ENCODE measurements around the gene CLEC10A. TPM values are rescaled to one million over a fixed set of nuclear protein-coding genes. Genes with fewer than 3 reads are reported as not detected.
"Not testable (repeated sequence)": the region's sequence is repeated elsewhere in the genome, so short reads cannot be mapped to it uniquely, and the experiment has no call there.

CLEC10A gene
- polyA plus RNA-seq = 1 to 10 TPM; 1.7 to 6.0 TPM

GRCh38 chr17:7079581-7080455, at the start of gene CLEC10A:
Gene CLEC10A (minus strand): TSS chr17:7080251. CDS start chr17:7078812, 1,439 bp downstream.
- H3K27ac ChIP-seq (ENCODE audit: low read depth in 2 of 2, low read length in 1 of 2) = no peak within 1 kb of the TSS
- 68 to 76% methylated on average over 15 of the region's 15 CpGs for WGBS, 2 donors
- H3K27me3 ChIP-seq (ENCODE audit: control insufficient read depth in 1 of 2, insufficient read depth in 2 of 2, low read length in 2 of 2) = no peaks in the 10 kb centered on the region
- no peak within 1 kb of the TSS for H3K4me3 ChIP-seq (ENCODE audit: low read depth in 1 of 2, low read length in 2 of 2)
- H3K9me3 ChIP-seq (ENCODE audit: control insufficient read depth in 2 of 2, insufficient read depth in 1 of 2, low read depth in 1 of 2, low read length in 1 of 2) = no peaks in the 10 kb centered on the region
- no peaks in the 10 kb centered on the region for H3K36me3 ChIP-seq (ENCODE audit: control insufficient read depth in 2 of 2, insufficient read depth in 2 of 2, low read length in 1 of 2)
- no peaks in the 10 kb centered on the region for H3K4me1 ChIP-seq (ENCODE audit: control insufficient read depth in 2 of 2, insufficient read depth in 2 of 2, low read length in 1 of 2)

- Histone ChIP-seq H3K4me1 (ENCODE audit: control insufficient read depth in 2 of 2, insufficient read depth in 2 of 2, low read length in 1 of 2) (no peaks in the 10 kb centered on the region), H3K27me3 (ENCODE audit: control insufficient read depth in 1 of 2, insufficient read depth in 2 of 2, low read length in 2 of 2) (no peaks in the 10 kb centered on the region), H3K9me3 (ENCODE audit: control insufficient read depth in 2 of 2, insufficient read depth in 1 of 2, low read depth in 1 of 2, low read length in 1 of 2) (no peaks in the 10 kb centered on the region), H3K4me3 (ENCODE audit: low read depth in 1 of 2, low read length in 2 of 2) (no peak overlapping the region), H3K36me3 (ENCODE audit: control insufficient read depth in 2 of 2, insufficient read depth in 2 of 2, low read length in 1 of 2) (no peaks in the 10 kb centered on the region), H3K27ac (ENCODE audit: low read depth in 2 of 2, low read length in 1 of 2) (no peak overlapping the region)
- WGBS, 2 donors = 88 to 90% methylated on average over 8 of the region's 8 CpGs
These were observed 49.3 kb upstream of the CLEC10A start for GRCh38 chr17:7129311-7129710.

- Histone ChIP-seq H3K36me3 (ENCODE audit: control insufficient read depth in 2 of 2, insufficient read depth in 2 of 2, low read length in 1 of 2) (no peaks in the 10 kb centered on the region), H3K4me1 (ENCODE audit: control insufficient read depth in 2 of 2, insufficient read depth in 2 of 2, low read length in 1 of 2) (peaks cover 0 to 3% of the 10 kb centered on the region in 2 donors), H3K4me3 (ENCODE audit: low read depth in 1 of 2, low read length in 2 of 2) (no peak overlapping the region), H3K27me3 (ENCODE audit: control insufficient read depth in 1 of 2, insufficient read depth in 2 of 2, low read length in 2 of 2) (no peaks in the 10 kb centered on the region), H3K9me3 (ENCODE audit: control insufficient read depth in 2 of 2, insufficient read depth in 1 of 2, low read depth in 1 of 2, low read length in 1 of 2) (no peaks in the 10 kb centered on the region), H3K27ac (ENCODE audit: low read depth in 2 of 2, low read length in 1 of 2) (no peak overlapping the region)
- 58 to 67% methylated on average over 5 of the region's 5 CpGs for WGBS, 2 donors
These were observed 48.1 kb upstream of the CLEC10A start for GRCh38 chr17:7128160-7128559.

- not testable (repeated sequence) for H3K4me3 ChIP-seq (ENCODE audit: low read depth in 1 of 2, low read length in 2 of 2); H3K4me1 ChIP-seq (ENCODE audit: control insufficient read depth in 2 of 2, insufficient read depth in 2 of 2, low read length in 1 of 2); H3K9me3 ChIP-seq (ENCODE audit: control insufficient read depth in 2 of 2, insufficient read depth in 1 of 2, low read depth in 1 of 2, low read length in 1 of 2); H3K27me3 ChIP-seq (ENCODE audit: control insufficient read depth in 1 of 2, insufficient read depth in 2 of 2, low read length in 2 of 2); H3K36me3 ChIP-seq (ENCODE audit: control insufficient read depth in 2 of 2, insufficient read depth in 2 of 2, low read length in 1 of 2); H3K27ac ChIP-seq (ENCODE audit: low read depth in 2 of 2, low read length in 1 of 2)
- 90 to 93% methylated on average over 5 of the region's 5 CpGs for WGBS, 2 donors
These were observed 47.5 kb upstream of the CLEC10A start for GRCh38 chr17:7127501-7127900.

GRCh38 chr17:7126386-7126785, 46.3 kb upstream of the CLEC10A start:
- H3K9me3 ChIP-seq (ENCODE audit: control insufficient read depth in 2 of 2, insufficient read depth in 1 of 2, low read depth in 1 of 2, low read length in 1 of 2); H3K4me3 ChIP-seq (ENCODE audit: low read depth in 1 of 2, low read length in 2 of 2); H3K36me3 ChIP-seq (ENCODE audit: control insufficient read depth in 2 of 2, insufficient read depth in 2 of 2, low read length in 1 of 2); H3K4me1 ChIP-seq (ENCODE audit: control insufficient read depth in 2 of 2, insufficient read depth in 2 of 2, low read length in 1 of 2); H3K27ac ChIP-seq (ENCODE audit: low read depth in 2 of 2, low read length in 1 of 2); H3K27me3 ChIP-seq (ENCODE audit: control insufficient read depth in 1 of 2, insufficient read depth in 2 of 2, low read length in 2 of 2): not testable (repeated sequence)
- WGBS, 2 donors = 81 to 84% methylated on average over 12 of the region's 12 CpGs

GRCh38 chr17:7124923-7125322, 44.9 kb upstream of the CLEC10A start:
- Histone ChIP-seq H3K4me1 (ENCODE audit: control insufficient read depth in 2 of 2, insufficient read depth in 2 of 2, low read length in 1 of 2) (peaks cover 0 to 4% of the 10 kb centered on the region in 2 donors), H3K9me3 (ENCODE audit: control insufficient read depth in 2 of 2, insufficient read depth in 1 of 2, low read depth in 1 of 2, low read length in 1 of 2) (no peaks in the 10 kb centered on the region), H3K36me3 (ENCODE audit: control insufficient read depth in 2 of 2, insufficient read depth in 2 of 2, low read length in 1 of 2) (no peaks in the 10 kb centered on the region), H3K27ac (ENCODE audit: low read depth in 2 of 2, low read length in 1 of 2) (no peak overlapping the region), H3K27me3 (ENCODE audit: control insufficient read depth in 1 of 2, insufficient read depth in 2 of 2, low read length in 2 of 2) (no peaks in the 10 kb centered on the region), H3K4me3 (ENCODE audit: low read depth in 1 of 2, low read length in 2 of 2) (no peak overlapping the region)
- WGBS, 2 donors = 88 to 90% methylated on average over 5 of the region's 5 CpGs

GRCh38 chr17:7123844-7124243, 43.8 kb upstream of the CLEC10A start:
- H3K9me3 ChIP-seq (ENCODE audit: control insufficient read depth in 2 of 2, insufficient read depth in 1 of 2, low read depth in 1 of 2, low read length in 1 of 2) = no peaks in the 10 kb centered on the region
- H3K4me1 ChIP-seq (ENCODE audit: control insufficient read depth in 2 of 2, insufficient read depth in 2 of 2, low read length in 1 of 2) = peaks cover 0 to 4% of the 10 kb centered on the region in 2 donors
- H3K4me3 ChIP-seq (ENCODE audit: low read depth in 1 of 2, low read length in 2 of 2) = no peak overlapping the region
- H3K27ac ChIP-seq (ENCODE audit: low read depth in 2 of 2, low read length in 1 of 2) = no peak overlapping the region
- H3K36me3 ChIP-seq (ENCODE audit: control insufficient read depth in 2 of 2, insufficient read depth in 2 of 2, low read length in 1 of 2) = no peaks in the 10 kb centered on the region
- no peaks in the 10 kb centered on the region for H3K27me3 ChIP-seq (ENCODE audit: control insufficient read depth in 1 of 2, insufficient read depth in 2 of 2, low read length in 2 of 2)
- 92 to 93% methylated on average over 4 of the region's 4 CpGs for WGBS, 2 donors

GRCh38 chr17:7122381-7122780, 42.3 kb upstream of the CLEC10A start:
- Histone ChIP-seq H3K4me1 (ENCODE audit: control insufficient read depth in 2 of 2, insufficient read depth in 2 of 2, low read length in 1 of 2) (peaks cover 0 to 4% of the 10 kb centered on the region in 2 donors), H3K9me3 (ENCODE audit: control insufficient read depth in 2 of 2, insufficient read depth in 1 of 2, low read depth in 1 of 2, low read length in 1 of 2) (no peaks in the 10 kb centered on the region), H3K27ac (ENCODE audit: low read depth in 2 of 2, low read length in 1 of 2) (no peak overlapping the region), H3K27me3 (ENCODE audit: control insufficient read depth in 1 of 2, insufficient read depth in 2 of 2, low read length in 2 of 2) (no peaks in the 10 kb centered on the region), H3K4me3 (ENCODE audit: low read depth in 1 of 2, low read length in 2 of 2) (no peak overlapping the region), H3K36me3 (ENCODE audit: control insufficient read depth in 2 of 2, insufficient read depth in 2 of 2, low read length in 1 of 2) (no peaks in the 10 kb centered on the region)
- WGBS, 2 donors = 26 to 39% methylated on average over 4 of the region's 4 CpGs

GRCh38 chr17:7120635-7121034, 40.6 kb upstream of the CLEC10A start:
- not testable (repeated sequence) for H3K36me3 ChIP-seq (ENCODE audit: control insufficient read depth in 2 of 2, insufficient read depth in 2 of 2, low read length in 1 of 2); H3K4me1 ChIP-seq (ENCODE audit: control insufficient read depth in 2 of 2, insufficient read depth in 2 of 2, low read length in 1 of 2); H3K27me3 ChIP-seq (ENCODE audit: control insufficient read depth in 1 of 2, insufficient read depth in 2 of 2, low read length in 2 of 2); H3K4me3 ChIP-seq (ENCODE audit: low read depth in 1 of 2, low read length in 2 of 2); H3K9me3 ChIP-seq (ENCODE audit: control insufficient read depth in 2 of 2, insufficient read depth in 1 of 2, low read depth in 1 of 2, low read length in 1 of 2)
- peak overlapping the region in 1 of 2 donors; percentile 16 for H3K27ac ChIP-seq (ENCODE audit: low read depth in 2 of 2, low read length in 1 of 2)
- WGBS, 2 donors = 77 to 84% methylated on average over 12 of the region's 12 CpGs

GRCh38 chr17:7120123-7120522, 40.1 kb upstream of the CLEC10A start:
- H3K9me3 ChIP-seq (ENCODE audit: control insufficient read depth in 2 of 2, insufficient read depth in 1 of 2, low read depth in 1 of 2, low read length in 1 of 2) = no peaks in the 10 kb centered on the region
- no peaks in the 10 kb centered on the region for H3K27me3 ChIP-seq (ENCODE audit: control insufficient read depth in 1 of 2, insufficient read depth in 2 of 2, low read length in 2 of 2)
- H3K36me3 ChIP-seq (ENCODE audit: control insufficient read depth in 2 of 2, insufficient read depth in 2 of 2, low read length in 1 of 2) = no peaks in the 10 kb centered on the region
- H3K27ac ChIP-seq (ENCODE audit: low read depth in 2 of 2, low read length in 1 of 2) = no peak overlapping the region
- H3K4me3 ChIP-seq (ENCODE audit: low read depth in 1 of 2, low read length in 2 of 2) = no peak overlapping the region
- H3K4me1 ChIP-seq (ENCODE audit: control insufficient read depth in 2 of 2, insufficient read depth in 2 of 2, low read length in 1 of 2) = peaks cover 0 to 4% of the 10 kb centered on the region in 2 donors
- WGBS, 2 donors = 65 to 70% methylated on average over 2 of the region's 2 CpGs

All from esophagus (tissue), 2 donors.